ENCODE data around the gene FAS.

FAS gene

DNA sequence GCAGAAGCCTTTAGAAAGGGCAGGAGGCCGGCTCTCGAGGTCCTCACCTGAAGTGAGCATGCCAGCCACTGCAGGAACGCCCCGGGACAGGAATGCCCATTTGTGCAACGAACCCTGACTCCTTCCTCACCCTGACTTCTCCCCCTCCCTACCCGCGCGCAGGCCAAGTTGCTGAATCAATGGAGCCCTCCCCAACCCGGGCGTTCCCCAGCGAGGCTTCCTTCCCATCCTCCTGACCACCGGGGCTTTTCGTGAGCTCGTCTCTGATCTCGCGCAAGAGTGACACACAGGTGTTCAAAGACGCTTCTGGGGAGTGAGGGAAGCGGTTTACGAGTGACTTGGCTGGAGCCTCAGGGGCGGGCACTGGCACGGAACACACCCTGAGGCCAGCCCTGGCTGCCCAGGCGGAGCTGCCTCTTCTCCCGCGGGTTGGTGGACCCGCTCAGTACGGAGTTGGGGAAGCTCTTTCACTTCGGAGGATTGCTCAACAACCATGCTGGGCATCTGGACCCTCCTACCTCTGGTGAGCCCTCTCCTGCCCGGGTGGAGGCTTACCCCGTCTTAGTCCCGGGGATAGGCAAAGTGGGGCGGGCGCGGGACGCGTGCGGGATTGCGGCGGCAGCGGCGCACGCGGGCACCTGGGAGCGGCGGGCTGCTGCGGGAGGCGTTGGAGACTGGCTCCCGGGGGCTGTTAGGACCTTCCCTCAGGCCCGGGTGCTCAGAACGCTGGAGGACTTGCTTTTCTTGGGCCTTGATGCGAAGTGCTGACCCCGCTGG, at the start of gene FAS:
Gene FAS, plus strand, starts transcription at position 415 of the 777 bp plus-strand sequence. Its CDS starts 79 bp downstream, at position 494.
- peak within 1 kb of the TSS; percentile 89 for H3K4me3 ChIP-seq (ENCODE audit: low read length)
- TF ChIP-seq ZNF274 (IDR thresholded peaks at IDR 0.05; ENCODE audit: low read depth, low read length), result no peak

DNA sequence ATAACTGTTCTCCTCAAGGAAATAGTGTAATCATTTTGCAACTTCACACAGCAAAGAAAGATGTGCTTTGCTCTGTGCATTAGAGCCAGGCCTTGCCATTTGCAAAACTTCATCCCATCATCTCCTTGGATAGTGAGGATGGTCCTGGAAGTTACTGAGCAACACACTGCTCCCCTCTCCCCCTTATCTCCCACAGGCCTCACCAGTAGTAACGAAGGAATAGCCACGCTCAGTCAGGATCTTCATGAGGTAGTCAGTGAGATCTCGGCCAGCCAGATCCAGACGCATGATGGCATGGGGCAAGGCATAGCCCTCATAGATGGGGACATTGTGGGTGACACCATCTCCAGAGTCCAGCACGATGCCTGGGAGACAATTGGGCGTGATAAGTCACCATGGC, 49.6 kb upstream of the FAS start:
- H3K4me3 ChIP-seq (ENCODE audit: low read length), result no peak overlapping the region
- TF ChIP-seq ZNF274 (IDR thresholded peaks at IDR 0.05; ENCODE audit: low read depth, low read length), result no peak

DNA sequence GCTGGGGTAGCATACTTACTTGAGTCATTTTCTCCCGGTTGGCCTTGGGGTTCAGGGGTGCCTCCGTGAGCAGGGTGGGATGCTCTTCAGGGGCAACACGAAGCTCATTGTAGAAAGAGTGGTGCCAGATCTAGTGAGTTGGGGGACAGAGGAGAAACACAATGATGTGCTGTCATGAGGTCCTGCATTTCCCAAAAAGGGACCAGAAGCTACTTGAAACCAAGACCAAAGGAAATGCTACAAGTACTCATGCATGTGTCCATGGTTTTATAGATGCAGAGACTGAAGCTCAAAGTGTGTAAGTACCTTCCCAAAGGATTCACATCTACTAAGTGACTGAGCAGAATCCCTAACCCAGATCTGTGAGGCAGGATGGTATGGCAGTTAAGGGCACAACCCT, 46.8 kb upstream of the FAS start:
- TF ChIP-seq ZNF274 (IDR thresholded peaks at IDR 0.05; ENCODE audit: low read depth, low read length), result no peak
- no peak overlapping the region for H3K4me3 ChIP-seq (ENCODE audit: low read length)

DNA sequence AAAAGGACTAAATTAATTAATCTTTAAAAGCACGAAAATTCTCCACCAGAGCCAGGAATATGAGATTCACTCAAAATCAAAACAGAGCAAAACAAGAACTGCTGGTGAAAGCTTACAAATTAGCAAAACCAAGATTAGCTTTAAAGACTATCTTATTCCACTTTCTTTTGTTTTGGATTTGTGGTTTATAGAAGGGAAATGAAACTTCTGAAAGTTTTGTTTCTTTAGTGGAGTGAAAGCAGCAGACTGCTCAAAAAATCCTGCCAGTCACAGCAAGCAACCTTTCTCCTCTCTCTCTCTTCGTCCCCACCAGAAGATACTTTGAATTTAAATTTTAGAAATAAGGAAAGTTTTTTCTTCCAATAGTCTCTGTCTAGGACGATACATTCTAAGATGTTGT, 45.8 kb upstream of the FAS start:
- TF ChIP-seq ZNF274 (IDR thresholded peaks at IDR 0.05; ENCODE audit: low read depth, low read length), result no peak

DNA sequence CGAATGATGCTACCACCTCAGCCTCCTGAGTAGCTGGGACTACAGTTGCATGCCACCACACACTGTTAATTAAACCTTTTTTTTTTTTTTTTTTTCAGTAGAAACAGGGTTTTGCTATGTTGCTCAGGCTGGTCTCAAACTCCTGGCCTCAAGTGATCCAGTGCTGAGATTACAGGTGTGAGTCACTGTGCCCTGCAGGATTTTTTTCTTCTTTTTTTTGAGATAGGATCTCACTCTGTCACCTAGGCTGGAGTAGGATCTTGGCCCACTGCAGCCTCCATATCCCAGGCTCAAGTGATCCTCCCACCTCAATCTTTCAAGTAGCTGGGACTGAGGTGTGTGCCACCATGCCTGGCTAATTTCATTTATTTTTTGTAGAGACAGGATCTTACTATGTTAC, 44.4 kb upstream of the FAS start:
- no peak for TF ChIP-seq ZNF274 (IDR thresholded peaks at IDR 0.05; ENCODE audit: low read depth, low read length)
- H3K4me3 ChIP-seq (ENCODE audit: low read length), result no peak overlapping the region

More for the DNA sequence above, 45.8 kb upstream of the FAS start:
- H3K4me3 ChIP-seq (ENCODE audit: low read length), result no peak overlapping the region

DNA sequence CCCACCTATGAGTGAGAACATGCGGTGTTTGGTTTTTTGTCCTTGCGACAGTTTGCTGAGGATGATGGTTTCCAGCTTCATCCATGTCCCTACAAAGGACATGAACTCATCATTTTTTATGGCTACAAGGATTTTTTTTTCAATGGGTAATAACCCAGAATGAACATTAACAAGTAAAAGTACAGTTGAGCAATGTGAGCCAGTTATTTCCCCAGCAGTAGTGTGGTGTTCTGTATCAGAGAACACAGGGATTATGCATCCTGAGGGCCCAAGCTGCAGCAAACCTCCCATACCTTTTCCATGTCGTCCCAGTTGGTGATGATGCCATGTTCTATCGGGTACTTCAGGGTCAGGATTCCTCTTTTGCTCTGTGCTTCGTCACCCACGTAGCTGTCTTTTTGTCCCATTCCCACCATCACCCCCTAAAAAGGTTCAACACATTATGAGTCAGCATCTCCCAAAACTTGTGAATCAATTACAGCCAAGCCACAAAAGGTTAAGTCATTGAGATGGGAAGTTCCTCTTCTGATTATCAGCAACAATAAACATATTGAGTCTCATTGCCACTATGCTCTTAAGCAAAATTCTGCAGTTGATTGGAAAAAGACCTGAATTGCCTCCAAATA, 43.5 kb upstream of the FAS start:
- TF ChIP-seq ZNF274 (IDR thresholded peaks at IDR 0.05; ENCODE audit: low read depth, low read length), result no peak
- no peak overlapping the region for H3K4me3 ChIP-seq (ENCODE audit: low read length)

DNA sequence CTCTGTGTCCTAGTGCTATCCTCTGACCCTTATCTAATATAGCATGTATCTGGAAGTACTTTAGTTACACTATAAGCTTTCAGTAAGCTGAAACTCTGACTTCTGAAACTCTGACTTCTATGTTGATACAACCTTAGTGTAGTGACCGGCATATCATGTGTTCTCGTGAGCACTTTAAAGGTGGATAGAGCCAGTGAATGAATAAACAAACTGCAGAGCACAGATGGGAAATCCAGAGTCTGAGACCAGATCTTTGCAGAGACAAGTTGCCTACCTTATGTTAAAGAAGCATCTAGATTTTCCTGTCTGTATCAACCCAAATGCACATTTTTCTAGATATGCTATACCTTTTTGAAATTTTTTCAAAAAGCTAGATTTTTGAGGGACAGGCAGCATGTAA, 41.5 kb upstream of the FAS start:
- H3K4me3 ChIP-seq (ENCODE audit: low read length), result no peak overlapping the region
- TF ChIP-seq ZNF274 (IDR thresholded peaks at IDR 0.05; ENCODE audit: low read depth, low read length), result no peak

DNA sequence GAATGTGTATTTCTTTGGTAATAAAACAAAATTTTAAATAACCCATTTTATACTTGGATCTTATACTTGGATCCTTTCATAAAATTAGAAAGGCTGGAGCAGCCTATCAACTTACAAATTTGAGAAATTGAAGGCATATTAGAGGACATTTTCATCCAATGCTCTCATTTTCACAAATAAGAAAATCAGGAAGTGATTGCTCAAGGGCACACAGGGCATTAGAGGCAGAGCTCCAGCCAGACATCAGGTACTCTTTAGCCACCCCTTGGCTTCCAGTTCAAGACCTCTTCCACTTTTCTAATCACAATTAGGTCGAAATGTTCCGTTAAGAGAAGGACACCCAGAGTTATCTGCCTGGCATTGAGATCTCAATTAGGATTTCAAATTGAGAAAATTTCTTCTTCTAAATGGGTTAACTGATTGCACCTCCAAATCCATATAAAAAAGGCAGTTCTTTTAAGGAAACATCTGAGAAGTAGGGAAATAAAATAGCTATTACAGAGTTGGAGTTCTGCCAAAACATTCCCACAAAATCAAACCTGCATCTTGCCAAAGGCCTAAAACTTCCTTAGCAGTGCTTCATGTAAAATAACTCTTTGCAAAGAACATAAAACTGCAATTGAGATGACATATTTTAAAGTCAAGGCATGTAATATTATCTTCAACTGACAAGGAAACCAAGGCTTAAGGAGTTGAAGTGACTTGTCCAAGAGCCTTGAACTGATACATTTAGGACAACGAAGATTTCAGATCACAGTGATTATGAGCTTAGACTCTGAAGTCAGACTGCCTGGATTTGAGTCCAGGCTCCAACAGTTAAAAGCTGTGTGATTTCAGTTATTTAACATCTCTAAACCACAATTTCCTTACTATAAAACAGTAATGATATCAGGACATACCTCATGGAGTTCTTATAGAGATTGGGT, 40.4 kb upstream of the FAS start:
- no peak overlapping the region for H3K4me3 ChIP-seq (ENCODE audit: low read length)
- no peak for TF ChIP-seq ZNF274 (IDR thresholded peaks at IDR 0.05; ENCODE audit: low read depth, low read length)

DNA sequence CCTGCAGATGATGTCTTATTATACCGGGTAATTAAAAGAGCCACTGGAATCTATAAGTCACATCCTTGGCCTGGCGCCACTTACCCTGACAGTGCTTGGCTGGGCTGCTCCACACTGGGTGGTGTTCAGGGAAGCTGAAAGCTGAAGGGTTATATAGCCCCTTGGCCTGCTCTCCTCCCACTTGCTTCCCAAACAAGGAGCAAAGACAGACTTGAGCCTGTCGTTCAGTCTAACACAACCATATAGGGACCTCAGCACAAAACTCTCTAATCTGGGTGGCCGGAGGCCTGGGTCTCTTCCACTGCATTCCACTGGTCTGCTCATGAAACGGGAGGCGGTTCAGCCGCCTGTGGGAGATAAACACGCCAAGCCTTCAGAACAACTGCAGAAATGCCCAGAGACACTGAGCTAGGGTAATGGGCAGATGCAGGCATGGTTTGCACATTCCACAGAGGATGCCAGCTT, 37.9 kb upstream of the FAS start, which contains the start of gene ACTA2:
Gene ACTA2, minus strand, starts transcription at position 127 of the 465 bp plus-strand sequence. CDS start 3,843 bp downstream, outside the sequence.
- H3K4me3 ChIP-seq (ENCODE audit: low read length), result no peak within 1 kb of the TSS

DNA sequence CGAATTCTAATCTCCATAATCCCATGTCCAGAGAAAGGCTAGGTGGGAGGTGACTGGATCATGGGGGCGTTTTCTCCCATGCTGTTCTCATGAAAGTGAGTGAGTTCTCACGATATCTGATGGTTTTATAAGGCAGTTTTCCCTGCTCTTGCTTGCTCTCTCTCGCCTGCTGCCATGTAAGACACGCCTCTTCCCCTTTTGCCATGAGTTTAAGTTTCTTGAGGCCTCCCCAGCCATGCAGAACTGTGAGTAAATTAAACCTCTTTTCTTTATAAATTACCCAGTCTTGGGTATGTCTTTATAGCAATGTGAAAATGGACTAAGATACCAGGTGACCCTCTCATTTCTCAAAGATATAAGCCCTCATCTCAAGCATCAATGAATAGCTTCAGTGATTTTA, 36.9 kb upstream of the FAS start:
- H3K4me3 ChIP-seq (ENCODE audit: low read length), result no peak overlapping the region
- no peak for TF ChIP-seq ZNF274 (IDR thresholded peaks at IDR 0.05; ENCODE audit: low read depth, low read length)

More for the DNA sequence above, 37.9 kb upstream of the FAS start, which contains the start of gene ACTA2:
- TF ChIP-seq ZNF274 (IDR thresholded peaks at IDR 0.05; ENCODE audit: low read depth, low read length), result no peak

DNA sequence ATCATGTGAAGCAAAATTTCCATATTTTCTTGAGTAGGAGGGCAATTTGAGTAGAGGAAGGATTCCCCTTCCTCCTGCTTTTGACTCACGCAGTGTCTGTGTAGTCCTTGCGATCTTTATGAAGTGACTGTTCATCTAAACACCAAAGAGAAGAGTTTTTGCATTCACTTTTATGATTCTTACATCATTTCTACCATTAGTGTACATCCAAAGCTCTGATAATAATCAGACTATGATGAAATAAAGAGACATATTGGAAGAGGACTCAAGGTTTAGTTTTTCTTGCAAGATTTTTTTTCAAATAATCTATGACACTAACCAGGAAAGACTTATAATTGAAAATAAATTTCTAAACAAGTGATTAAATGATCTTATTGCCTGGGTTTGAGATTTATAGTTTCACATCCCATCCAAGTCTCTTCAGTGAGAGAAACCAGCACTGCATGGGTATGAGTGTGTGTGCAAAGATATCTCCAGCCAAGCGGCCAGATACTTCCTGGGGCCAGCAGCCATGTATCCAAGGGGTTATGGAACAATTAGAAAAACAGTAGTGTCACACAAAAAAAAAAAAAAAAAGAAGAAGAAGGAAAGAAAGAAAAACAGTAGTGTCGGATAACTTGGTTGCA, 36.0 kb upstream of the FAS start:
- no peak for TF ChIP-seq ZNF274 (IDR thresholded peaks at IDR 0.05; ENCODE audit: low read depth, low read length)
- H3K4me3 ChIP-seq (ENCODE audit: low read length), result no peak overlapping the region

DNA sequence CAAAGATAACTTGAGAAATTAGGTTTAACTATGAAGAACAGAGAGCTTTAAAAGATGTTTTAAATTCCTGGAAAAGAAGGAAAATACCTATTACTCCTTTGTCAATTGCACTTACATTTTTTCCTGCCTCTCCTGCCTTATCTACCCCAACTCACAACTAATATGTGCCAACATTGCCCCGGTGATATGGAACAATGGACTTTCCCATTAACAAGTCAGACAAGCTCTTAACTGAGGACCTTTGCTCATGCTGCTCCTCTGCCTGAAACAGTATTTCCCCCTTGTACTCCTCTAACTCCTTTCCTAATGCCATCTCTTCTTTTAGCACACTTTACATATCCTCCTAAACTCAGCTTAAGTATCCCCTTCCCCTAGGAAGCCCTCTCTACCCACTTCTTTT, 33.2 kb upstream of the FAS start:
- TF ChIP-seq ZNF274 (IDR thresholded peaks at IDR 0.05; ENCODE audit: low read depth, low read length), result no peak

DNA sequence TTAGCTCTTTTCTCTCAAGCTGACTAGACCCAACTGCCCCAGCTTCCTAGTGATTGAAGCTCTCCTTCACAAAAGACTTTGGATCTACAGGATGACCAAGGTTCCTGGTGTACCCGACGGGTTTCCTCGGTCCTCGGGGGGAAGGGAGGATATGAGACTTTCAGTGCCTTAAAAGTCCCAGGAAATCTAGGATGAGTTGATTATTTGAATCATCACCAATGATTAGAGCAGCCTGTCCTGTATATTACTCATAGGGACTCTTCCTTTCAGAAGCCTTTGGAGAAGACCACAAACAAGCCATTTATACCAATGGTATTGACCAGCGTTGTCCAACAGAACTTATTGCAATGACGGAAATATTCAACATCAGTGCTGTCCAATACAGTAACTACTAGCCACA, 31.9 kb upstream of the FAS start:
- TF ChIP-seq ZNF274 (IDR thresholded peaks at IDR 0.05; ENCODE audit: low read depth, low read length), result no peak
- no peak overlapping the region for H3K4me3 ChIP-seq (ENCODE audit: low read length)

More for the DNA sequence above, 33.2 kb upstream of the FAS start:
- no peak overlapping the region for H3K4me3 ChIP-seq (ENCODE audit: low read length)

DNA sequence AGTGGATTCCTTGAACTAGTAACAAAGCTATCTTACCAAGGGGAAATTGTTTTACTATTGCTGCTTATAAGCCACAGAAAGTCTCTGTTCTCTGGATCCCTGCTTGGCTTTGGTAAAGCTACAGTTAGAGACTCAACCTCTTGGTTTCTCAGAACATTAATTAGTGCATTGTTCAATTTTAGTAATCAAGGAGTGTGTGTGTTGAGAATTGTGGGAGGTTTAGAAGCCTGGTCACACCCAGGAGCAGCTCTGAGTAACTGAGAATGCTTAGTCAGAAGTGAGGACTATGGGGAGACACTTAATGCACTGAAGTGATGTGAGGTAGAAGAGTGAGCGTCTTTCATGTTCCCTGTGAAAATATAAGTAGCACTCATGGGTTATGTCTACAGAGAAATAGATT, 29.8 kb upstream of the FAS start:
- TF ChIP-seq ZNF274 (IDR thresholded peaks at IDR 0.05; ENCODE audit: low read depth, low read length), result no peak
- no peak overlapping the region for H3K4me3 ChIP-seq (ENCODE audit: low read length)
